Spleen (tissue), 13 donors: ENCODE results near the gene PAGE3. TPM values are rescaled to one million over a fixed set of nuclear protein-coding genes. Genes with fewer than 3 reads are reported as not detected.

Source experiments
- DNase-seq: peaks from one replicate; pipeline ENCODE4 v3.0.0-alpha.2; 2020
- H3K27ac ChIP-seq, 8 donors: fragments of 200-600 bp; sonication (generic) in 7 of 8; 1 replicate in 4 of 8; 2 replicates in 4 of 8; pipeline versions ENCODE4 v1.5.0 to v1.8.0; 2016 to 2021; ENCODE audit warnings: inconsistent platforms in 4 of 8, mild to moderate bottlenecking in 4 of 8, moderate library complexity in 1 of 8
- H3K27me3 ChIP-seq, 7 donors: fragments of 200-600 bp; sonication (generic) in 6 of 7; replicated peaks in 1 of 7; 1 replicate in 4 of 7; 2 replicates in 3 of 7; pipeline versions ENCODE4 v1.5.0 to v1.8.0; 2016 to 2021; ENCODE audit warnings: inconsistent platforms in 3 of 7, mild to moderate bottlenecking in 1 of 7
- H3K36me3 ChIP-seq, 6 donors: fragments of 200-600 bp; sonication (generic) in 5 of 6; 1 replicate in 4 of 6; 2 replicates in 2 of 6; pipeline versions ENCODE4 v1.5.0 to v1.8.0; 2016 to 2021; ENCODE audit warnings: inconsistent platforms in 2 of 6
- H3K4me1 ChIP-seq, 6 donors: fragments of 200-600 bp; sonication (generic) in 5 of 6; 1 replicate in 3 of 6; 2 replicates in 3 of 6; pipeline versions ENCODE4 v1.5.0 to v1.8.0; 2016 to 2021; ENCODE audit warnings: inconsistent platforms in 3 of 6
- H3K4me3 ChIP-seq, 8 donors: fragments of 200-600 bp; sonication (generic) in 7 of 8; 1 replicate in 4 of 8; 2 replicates in 4 of 8; pipeline versions ENCODE4 v1.5.0 to v1.8.0; 2016 to 2021; ENCODE audit warnings: inconsistent platforms in 4 of 8, mild to moderate bottlenecking in 4 of 8, moderate library complexity in 2 of 8
- H3K9me3 ChIP-seq, 8 donors: fragments of 200-600 bp; sonication (generic) in 7 of 8; 1 replicate in 4 of 8; 2 replicates in 4 of 8; pipeline versions ENCODE4 v1.5.0 to v1.8.0; 2016 to 2021; ENCODE audit warnings: inconsistent platforms in 4 of 8
- CTCF ChIP-seq, 11 experiments: fragments of 200-600 bp in 7 of 11; fragments of 450-650 bp in 4 of 11; sonication (generic) in 4 of 11; IDR thresholded peaks in 8 of 11; conservative IDR thresholded peaks in 3 of 11; 1 replicate in 7 of 11; 2 replicates in 4 of 11; pipeline versions ENCODE4 v1.4.0 to v1.8.0; 2016 to 2021; ENCODE audit warnings: antibody characterized with exemption in 11 of 11, inconsistent platforms in 4 of 11, mild to moderate bottlenecking in 1 of 11
- POLR2A ChIP-seq, 3 donors: fragments of 450-650 bp; IDR thresholded peaks; one replicate each; pipeline ENCODE4 v1.5.1; 2017; ENCODE audit warnings: antibody characterized with exemption in 3 of 3, mild to moderate bottlenecking in 1 of 3
- POLR2AphosphoS5 ChIP-seq, 3 donors: sonication (generic); formaldehyde crosslinking; IDR thresholded peaks; one replicate each; pipeline ENCODE4 v1.5.1; 2017; ENCODE audit warnings: antibody characterized with exemption in 3 of 3
- WGBS, 5 donors: extraction: QIAGEN DNeasy Blood & Tissue Kit in 3 of 5; methylation state at CpG; one replicate each; pipeline versions ENCODE4 v1.1.5 to v1.1.7; 2013 to 2018; 5-methylcytosine and 5-hydroxymethylcytosine counted together
- intact Hi-C: fragments of 100-400 bp; cut with DNase I; formaldehyde crosslinking; loops from one replicate; pipeline ENCODE4 v1.15.0; 2023; ENCODE audit warnings: low total_unique reads
- long read RNA-seq, 2 donors: transcript quantifications; one replicate each; lab custom pipeline, GENCODE V29; 2026
- polyA plus RNA-seq, 3 donors: library from polyadenylated mRNA; stranded (reverse); fragments of 200-250 nt; gene quantifications; one replicate each; pipeline ENCODE4 v1.2.1, GENCODE V29; 2013
- total RNA-seq, 7 donors: library from RNA; depleted of rRNA in 3 of 7; stranded (reverse); fragments of >200 nt in 3 of 7; fragmentation: NEBNext Ultra II Directional in 4 of 7; extraction: Animal tissue kit (Norgen Biotek cat#: 25700) in 4 of 7; gene quantifications; one replicate each; pipeline versions ENCODE4 v1.1.0 to v1.2.1, GENCODE V29; 2016 to 2021
- donor health status: healthy with polysubstance abuse.
- donor health status: DM: no; HTN: no; CAD: no; lungs with moderate emphysema.
- donor health status: DM: no; HTN: no; CAD: no.
- donor health status: Bipolar disorder and iron deficiency.
- donor health status: healthy.
- donor health status: DM: no; HTN: no; CAD: no.
- donor health status: DM: yes; HTN: yes; CAD: no.

The PAGE3 gene
- total RNA-seq (not detected), polyA plus RNA-seq (not detected)
- long read RNA-seq, donor 1, result 0 reads
- long read RNA-seq, donor 2, result 0 reads

- 33 to 91% (median 85%) methylated on average over 1 to 5 of the region's 5 CpGs for WGBS, 5 donors
- intact Hi-C loops, result no loop called here
- Histone ChIP-seq H3K27me3 (peaks cover 0 to 2% (median 0%) of the 10 kb centered on the region in 7 donors), H3K27ac (no peak within 1 kb of the TSS), H3K9me3 (peaks cover 0 to 11% (median 0%) of the 10 kb centered on the region in 8 donors), H3K4me1 (no peaks in the 10 kb centered on the region), H3K4me3 (no peak within 1 kb of the TSS), H3K36me3 (no peaks in the 10 kb centered on the region)
- TF ChIP-seq POLR2A (IDR thresholded peaks at IDR 0.05) (no peak), POLR2AphosphoS5 (IDR thresholded peaks at IDR 0.05) (no peak), CTCF (IDR thresholded peaks at IDR 0.05 in 8 of 11, conservative IDR thresholded peaks at IDR 0.05 in 3 of 11) (no peak)
- no peak for DNase-seq
Observed at GRCh38 chrX:55264816-55265215, at the start of gene PAGE3. Gene PAGE3, minus strand, starts transcription at chrX:55264916. Its CDS starts 1,013 bp downstream, at chrX:55263903.

- no peaks in the 10 kb centered on the region for H3K27me3 ChIP-seq
- intact Hi-C loops, result no loop called here
- TF ChIP-seq POLR2A (IDR thresholded peaks at IDR 0.05), result no peak
- TF ChIP-seq CTCF (IDR thresholded peaks at IDR 0.05 in 8 of 11, conservative IDR thresholded peaks at IDR 0.05 in 3 of 11), result no peak
- TF ChIP-seq POLR2AphosphoS5 (IDR thresholded peaks at IDR 0.05), result no peak
- DNase-seq, result no peak
- no peaks in the 10 kb centered on the region for H3K36me3 ChIP-seq
- H3K27ac ChIP-seq, result no peak overlapping the region
- no peaks in the 10 kb centered on the region for H3K9me3 ChIP-seq
- H3K4me1 ChIP-seq, result no peaks in the 10 kb centered on the region
- H3K4me3 ChIP-seq, result no peak overlapping the region
Observed at GRCh38 chrX:55312655-55313054, 47.9 kb upstream of the PAGE3 start.

- Histone ChIP-seq H3K4me1 (no peaks in the 10 kb centered on the region), H3K36me3 (no peaks in the 10 kb centered on the region), H3K27me3 (peaks cover 0 to 4% (median 0%) of the 10 kb centered on the region in 7 donors), H3K4me3 (no peak overlapping the region), H3K27ac (no peak overlapping the region), H3K9me3 (peaks cover 0 to 4% (median 0%) of the 10 kb centered on the region in 8 donors)
- no peak for DNase-seq
- intact Hi-C loops, result no loop called here
- TF ChIP-seq POLR2A (IDR thresholded peaks at IDR 0.05) (no peak), CTCF (IDR thresholded peaks at IDR 0.05 in 8 of 11, conservative IDR thresholded peaks at IDR 0.05 in 3 of 11) (no peak), POLR2AphosphoS5 (IDR thresholded peaks at IDR 0.05) (no peak)
- WGBS, 5 donors, result 77 to 98% (median 87%) methylated on average over 3 of the region's 3 CpGs
Observed at GRCh38 chrX:55290963-55291362, 26.2 kb upstream of the PAGE3 start.

GRCh38 chrX:55279832-55280231, 15.1 kb upstream of the PAGE3 start:
- DNase-seq, result no peak
- Histone ChIP-seq H3K4me3 (no peak overlapping the region), H3K9me3 (peaks cover 0 to 4% (median 0%) of the 10 kb centered on the region in 8 donors), H3K27me3 (no peaks in the 10 kb centered on the region), H3K27ac (no peak overlapping the region), H3K4me1 (no peaks in the 10 kb centered on the region), H3K36me3 (no peaks in the 10 kb centered on the region)
- TF ChIP-seq POLR2A (IDR thresholded peaks at IDR 0.05) (no peak), CTCF (IDR thresholded peaks at IDR 0.05 in 8 of 11, conservative IDR thresholded peaks at IDR 0.05 in 3 of 11) (no peak), POLR2AphosphoS5 (IDR thresholded peaks at IDR 0.05) (no peak)
- intact Hi-C loops, result no loop called here
- WGBS, 5 donors, result 80 to 90% (median 84%) methylated on average over 9 to 10 of the region's 10 CpGs
